ENCODE results near the gene NUP37.

DNA sequence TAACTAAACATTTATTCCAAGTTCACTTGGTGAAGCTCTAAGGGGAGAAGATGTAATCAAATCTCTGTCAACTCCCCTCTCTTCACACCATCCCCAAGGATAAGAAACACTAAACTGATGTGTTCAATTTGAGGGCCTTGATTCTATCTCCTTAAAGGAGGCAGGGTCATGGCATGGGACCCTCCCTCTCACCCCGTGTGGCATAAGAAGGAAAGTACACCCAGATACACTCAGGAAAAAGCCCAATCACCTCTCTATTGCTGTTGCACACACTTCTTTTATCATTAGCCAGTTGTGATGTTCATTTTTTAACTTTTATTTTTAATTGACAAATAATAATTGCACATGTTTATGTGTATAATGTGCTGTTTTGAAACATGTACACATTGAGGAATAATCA, 93.2 kb downstream of the NUP37 start:
- TF ChIP-seq, protein P1, sequence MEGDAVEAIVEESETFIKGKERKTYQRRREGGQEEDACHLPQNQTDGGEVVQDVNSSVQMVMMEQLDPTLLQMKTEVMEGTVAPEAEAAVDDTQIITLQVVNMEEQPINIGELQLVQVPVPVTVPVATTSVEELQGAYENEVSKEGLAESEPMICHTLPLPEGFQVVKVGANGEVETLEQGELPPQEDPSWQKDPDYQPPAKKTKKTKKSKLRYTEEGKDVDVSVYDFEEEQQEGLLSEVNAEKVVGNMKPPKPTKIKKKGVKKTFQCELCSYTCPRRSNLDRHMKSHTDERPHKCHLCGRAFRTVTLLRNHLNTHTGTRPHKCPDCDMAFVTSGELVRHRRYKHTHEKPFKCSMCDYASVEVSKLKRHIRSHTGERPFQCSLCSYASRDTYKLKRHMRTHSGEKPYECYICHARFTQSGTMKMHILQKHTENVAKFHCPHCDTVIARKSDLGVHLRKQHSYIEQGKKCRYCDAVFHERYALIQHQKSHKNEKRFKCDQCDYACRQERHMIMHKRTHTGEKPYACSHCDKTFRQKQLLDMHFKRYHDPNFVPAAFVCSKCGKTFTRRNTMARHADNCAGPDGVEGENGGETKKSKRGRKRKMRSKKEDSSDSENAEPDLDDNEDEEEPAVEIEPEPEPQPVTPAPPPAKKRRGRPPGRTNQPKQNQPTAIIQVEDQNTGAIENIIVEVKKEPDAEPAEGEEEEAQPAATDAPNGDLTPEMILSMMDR (IDR thresholded peaks at IDR 0.05), result no peak
- no peak for TF ChIP-seq POLR2A (IDR thresholded peaks at IDR 0.05)

Measured in esophagus squamous epithelium (tissue), 4 donors.